Transverse colon (tissue), 4 donors: Measurements from ENCODE around the gene MDFIC2.

ENCODE experiments used
- CTCF ChIP-seq, 5 experiments: fragments of 200-600 bp in 3 of 5; fragments of 450-650 bp in 2 of 5; sonication (generic) in 3 of 5; IDR thresholded peaks; 1 replicate in 2 of 5; 2 replicates in 3 of 5; pipeline ENCODE4 v1.5.1; 2016 to 2017; ENCODE audit warnings: antibody characterized with exemption in 5 of 5, inconsistent platforms in 3 of 5, mild to moderate bottlenecking in 2 of 5, moderate library complexity in 1 of 5
- EP300 ChIP-seq: sonication (generic); formaldehyde crosslinking; IDR thresholded peaks from one replicate; pipeline ENCODE4 v1.6.1; 2017; ENCODE audit warnings: antibody characterized with exemption, low read depth
- POLR2A ChIP-seq: fragments of 450-650 bp; IDR thresholded peaks from one replicate; pipeline ENCODE4 v1.6.1; 2016; ENCODE audit warnings: antibody characterized with exemption, mild to moderate bottlenecking, moderate library complexity
- POLR2AphosphoS5 ChIP-seq, 3 donors: sonication (generic); formaldehyde crosslinking; IDR thresholded peaks; one replicate each; pipeline ENCODE4 v1.6.1; 2016; ENCODE audit warnings: antibody characterized with exemption in 3 of 3

GRCh38 chr3:70177881-70178645 lies 134.4 kb downstream of the MDFIC2 start:
- no peak for TF ChIP-seq CTCF (IDR thresholded peaks at IDR 0.05)
- TF ChIP-seq POLR2AphosphoS5 (IDR thresholded peaks at IDR 0.05) = no peak
- no peak for TF ChIP-seq POLR2A
- TF ChIP-seq EP300 = no peak
